Activated CD4-positive, alpha-beta T cell treated with anti-CD3 and anti-CD28 coated beads for 4 hours (primary cell): ENCODE results near the gene MAFF.
"Not testable (repeated sequence)": the region's sequence is repeated elsewhere in the genome, so short reads cannot be mapped to it uniquely, and the experiment has no call there.

ENCODE experiments used
- DNase-seq, 2 donors: peaks; one replicate each; pipeline ENCODE4 v3.0.0-alpha.2; 2020

The MAFF gene

DNA sequence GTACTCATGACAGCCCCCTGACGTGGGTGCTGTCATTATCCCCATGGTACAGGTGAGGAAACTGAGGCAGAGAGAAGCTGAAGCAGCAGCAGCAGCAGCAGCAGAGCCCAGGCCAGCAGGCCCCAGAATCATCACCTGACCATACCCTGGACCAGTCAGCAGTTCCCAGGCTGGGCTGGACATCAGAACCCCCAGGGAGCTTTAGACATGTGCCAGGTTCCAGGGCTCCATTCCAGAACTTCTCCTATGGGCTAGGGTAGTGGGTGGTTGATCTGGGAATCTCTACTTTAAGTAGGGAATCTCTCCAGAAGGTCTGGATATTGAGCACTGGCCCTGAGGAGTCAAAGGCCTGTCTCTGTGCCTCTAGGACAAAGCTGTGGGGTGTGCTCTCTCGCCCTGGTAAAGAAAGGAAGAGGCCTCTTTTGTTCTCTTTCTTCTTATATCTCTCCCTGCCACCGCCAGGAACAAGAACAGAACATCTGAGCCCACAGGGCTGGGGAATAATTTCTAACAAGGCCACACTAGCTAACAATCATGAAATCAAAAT is 26.6 kb downstream of the MAFF start:
- DNase-seq: no peak

DNA sequence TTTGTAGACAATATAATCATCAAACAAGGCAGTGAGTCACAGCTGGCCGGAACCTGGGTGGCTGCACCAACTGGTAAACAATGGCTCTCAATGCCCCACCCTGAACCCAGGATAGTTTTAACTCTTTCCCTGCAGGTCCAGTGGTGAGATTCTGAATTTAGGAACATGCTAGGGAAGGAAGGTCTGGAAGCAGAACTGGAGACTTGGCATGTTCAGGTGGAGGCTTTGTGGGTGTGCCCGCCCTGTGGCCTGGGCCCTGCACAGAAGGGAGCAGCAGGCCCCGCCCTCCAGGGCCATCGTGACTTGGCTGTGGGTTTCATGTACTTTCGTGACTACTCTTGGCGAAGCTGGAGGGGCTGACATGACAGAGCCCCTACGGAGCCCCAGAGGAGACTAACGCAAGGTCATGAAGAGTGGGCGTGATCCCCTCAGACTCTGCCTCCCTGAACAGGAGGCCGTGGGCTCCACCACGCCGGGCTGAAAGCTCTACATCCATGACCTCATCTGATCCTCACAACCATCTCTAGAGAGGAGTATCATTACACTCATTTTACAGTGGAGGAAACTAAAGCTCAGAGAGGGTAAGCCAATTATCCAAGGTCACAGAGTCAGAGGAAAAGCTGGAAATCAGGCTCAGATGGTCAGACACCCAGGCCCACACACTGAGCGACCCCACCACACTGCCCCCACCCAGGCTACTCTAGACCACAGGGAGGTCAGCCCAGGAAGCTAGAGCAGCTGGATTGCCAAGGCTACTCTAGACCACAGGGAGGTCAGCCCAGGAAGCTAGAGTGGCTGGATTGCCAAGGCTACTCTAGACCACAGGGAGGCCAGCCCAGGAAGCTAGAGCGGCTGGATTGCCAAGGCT is 27.3 kb downstream of the MAFF start:
- no peak for DNase-seq

DNA sequence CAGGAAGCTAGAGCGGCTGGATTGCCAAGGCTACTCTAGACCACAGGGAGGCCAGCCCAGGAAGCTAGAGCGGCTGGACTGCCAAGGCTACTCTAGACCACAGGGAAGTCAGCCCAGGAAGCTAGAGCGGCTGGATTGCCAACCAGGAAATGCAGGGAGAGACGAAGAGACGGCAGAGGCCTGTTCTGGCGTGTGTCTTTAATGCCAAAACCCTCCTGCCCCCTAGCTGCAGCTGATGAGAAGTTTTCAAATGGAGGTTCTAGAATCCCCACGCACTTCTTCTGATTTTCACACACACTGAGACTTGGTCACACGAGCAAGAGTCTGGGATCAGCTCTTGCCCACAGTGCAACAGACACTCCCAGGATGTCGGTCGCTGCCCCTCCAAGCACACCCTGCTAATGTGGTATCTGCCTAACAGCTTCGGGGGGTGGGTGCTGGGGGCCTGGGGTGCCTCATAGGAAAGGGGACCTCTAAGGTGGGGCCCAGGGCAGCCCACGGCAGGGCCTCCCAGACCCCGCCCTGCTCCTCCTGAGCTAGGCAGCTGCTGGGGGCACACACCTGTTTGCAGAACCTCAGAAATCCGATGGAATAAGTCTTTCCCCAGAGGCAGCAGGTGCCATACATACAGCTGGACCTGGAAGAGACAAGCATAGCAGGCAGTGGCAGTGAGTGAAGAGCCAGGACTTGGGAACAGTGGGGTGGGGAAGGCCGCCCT is 28.5 kb downstream of the MAFF start:
- peak; percentile 24 to 42 for DNase-seq

DNA sequence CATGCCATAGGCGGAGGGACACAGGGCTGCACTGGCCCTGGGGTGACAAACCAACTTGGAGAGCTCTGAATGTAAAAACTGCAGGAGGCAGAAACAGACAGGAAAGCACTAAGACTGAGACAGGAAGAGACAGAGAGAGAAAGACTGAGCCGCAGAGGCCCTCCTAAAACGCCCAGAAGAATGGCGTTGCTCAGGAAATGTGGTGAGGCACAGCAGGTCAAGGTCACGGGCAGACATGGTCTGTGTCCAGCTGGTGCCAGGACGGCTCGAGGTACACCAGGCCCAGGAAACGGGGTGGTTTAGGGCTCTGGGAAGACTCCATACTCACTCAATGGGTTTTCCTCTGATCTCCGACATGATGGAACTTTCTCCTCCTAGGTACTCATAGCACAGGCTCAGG is 29.1 kb downstream of the MAFF start:
- no peak for DNase-seq

DNA sequence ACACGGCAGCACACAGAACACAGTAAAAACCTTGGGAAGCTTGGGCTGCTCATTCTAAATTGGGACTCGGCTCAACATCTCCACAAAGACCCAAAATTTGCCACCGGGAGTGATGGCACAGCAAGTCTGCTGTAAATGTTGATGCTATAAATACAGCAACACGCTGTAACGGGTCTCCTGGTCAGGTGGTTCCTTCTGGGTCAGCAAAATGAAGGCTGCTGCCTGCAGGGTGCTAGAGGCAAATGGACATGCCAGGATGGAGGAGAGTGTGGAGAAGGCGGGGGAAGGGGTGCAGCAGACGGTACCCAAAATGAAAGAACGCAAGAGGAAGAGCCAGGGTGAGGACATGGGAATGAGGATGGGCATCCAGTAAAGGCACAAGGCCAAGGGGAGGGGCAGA is 30.4 kb downstream of the MAFF start:
- DNase-seq: no peak

DNA sequence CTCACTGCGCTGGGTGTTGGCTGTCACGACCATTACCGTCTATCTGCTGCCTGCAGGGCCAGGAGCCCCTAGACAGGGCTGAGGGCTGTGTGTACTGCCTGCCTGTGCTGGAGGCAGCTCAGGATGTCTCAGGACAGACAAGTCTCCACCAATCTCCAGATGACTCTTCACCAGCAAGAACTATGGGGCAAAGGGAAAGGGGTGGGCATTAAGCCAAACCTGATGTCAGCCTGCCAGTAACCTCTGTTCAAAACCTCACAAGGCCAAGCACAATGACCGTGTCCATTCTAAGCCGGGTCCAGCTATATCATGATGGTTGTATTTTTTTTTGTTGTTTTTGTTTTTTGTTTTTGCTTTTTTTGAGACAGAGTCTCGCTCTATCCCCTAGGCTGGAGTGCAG is 31.6 kb downstream of the MAFF start:
- DNase-seq: no peak

DNA sequence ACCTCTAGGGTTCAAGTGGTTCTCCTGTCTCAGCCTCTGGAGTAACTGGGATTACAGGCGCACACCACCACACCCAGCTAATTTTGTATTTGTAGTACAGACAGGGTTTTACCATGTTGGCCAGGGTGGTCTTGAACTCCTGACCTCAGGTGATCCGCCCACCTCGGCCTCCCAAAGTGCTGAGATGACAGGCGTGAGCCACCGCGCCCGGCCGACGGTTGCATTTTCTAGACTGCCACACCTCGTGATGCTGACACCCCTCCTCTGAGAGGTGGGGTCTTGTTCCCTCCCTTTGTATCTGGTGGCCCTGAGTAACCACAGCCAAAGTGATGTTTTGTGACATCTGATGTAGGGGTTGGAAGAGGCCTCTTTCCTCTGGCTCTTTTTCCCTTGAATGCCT is 32.1 kb downstream of the MAFF start:
- not testable (repeated sequence) for DNase-seq

DNA sequence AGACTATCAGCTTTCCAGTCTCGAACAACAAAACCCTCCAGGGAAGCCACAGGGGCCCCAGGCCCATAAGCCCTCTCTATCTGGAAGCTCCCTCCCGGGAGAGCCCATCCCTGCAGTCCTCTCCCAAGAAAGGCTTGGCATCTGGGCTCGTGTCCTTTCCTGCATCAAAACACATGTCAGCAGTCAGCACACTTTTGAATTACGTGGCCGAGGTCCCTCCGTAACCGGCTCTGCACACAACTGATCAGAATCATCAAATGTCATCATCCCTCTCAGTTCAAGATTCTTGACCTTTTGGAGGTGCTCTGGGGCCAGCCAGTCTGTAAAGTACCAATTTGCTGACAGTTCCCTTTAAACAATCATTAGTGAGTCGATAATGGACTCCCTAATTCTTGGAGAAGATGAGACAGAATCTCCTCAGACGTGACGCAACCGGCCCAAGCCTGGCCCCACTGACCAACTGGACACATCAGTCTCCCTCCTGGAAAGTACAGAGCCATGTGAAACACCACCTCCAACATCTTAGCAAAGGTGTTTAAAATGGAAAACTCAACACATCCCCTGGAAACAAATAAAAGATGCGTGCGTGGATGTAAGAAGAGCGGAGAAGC is 33.6 kb downstream of the MAFF start:
- no peak for DNase-seq

DNA sequence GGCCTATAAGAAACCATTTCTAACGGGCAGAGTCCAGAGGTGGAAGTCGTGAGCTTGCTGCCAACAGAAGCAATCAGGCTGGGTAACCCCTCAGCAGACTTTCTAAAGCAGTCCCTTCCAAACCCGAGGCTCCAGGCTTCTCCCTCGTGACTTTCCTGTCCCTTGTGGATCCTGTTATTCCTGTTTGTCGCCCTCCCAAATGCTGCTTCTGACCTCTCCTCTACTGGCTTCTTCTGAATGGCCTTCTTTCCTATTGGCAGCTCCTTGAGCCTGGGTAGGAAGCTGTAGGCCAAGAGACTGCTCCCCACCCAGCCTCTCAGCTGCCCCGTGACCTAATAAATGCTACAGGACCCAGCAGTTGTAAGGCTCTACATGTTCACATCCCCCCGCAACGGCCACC is 35.0 kb downstream of the MAFF start:
- no peak for DNase-seq

DNA sequence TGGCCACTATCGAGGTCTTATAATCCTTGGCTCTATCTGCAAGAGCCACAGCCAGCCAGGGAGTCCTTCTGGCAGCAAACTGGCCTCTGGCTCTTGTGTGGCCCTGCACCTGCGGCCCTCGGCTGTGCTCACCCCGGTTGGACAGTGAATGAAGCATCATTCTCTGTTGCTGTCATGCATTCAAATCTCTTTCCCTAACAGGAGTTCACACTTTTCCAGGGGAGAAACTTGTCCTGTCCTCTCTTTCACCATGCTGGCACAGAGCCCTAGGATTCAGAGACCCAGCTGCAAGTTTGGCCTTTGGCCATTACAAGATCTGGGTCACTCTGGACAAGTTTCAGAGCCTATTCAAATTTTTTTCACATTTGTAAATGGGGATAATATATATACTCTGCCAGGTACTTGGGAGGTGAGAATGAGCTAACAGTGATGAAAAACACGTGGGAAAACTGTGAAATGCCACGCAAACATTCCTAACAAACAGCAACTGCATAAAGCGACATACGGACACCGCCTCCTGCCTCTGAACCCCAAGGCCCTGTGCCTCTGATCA is 36.8 kb downstream of the MAFF start:
- no peak for DNase-seq

DNA sequence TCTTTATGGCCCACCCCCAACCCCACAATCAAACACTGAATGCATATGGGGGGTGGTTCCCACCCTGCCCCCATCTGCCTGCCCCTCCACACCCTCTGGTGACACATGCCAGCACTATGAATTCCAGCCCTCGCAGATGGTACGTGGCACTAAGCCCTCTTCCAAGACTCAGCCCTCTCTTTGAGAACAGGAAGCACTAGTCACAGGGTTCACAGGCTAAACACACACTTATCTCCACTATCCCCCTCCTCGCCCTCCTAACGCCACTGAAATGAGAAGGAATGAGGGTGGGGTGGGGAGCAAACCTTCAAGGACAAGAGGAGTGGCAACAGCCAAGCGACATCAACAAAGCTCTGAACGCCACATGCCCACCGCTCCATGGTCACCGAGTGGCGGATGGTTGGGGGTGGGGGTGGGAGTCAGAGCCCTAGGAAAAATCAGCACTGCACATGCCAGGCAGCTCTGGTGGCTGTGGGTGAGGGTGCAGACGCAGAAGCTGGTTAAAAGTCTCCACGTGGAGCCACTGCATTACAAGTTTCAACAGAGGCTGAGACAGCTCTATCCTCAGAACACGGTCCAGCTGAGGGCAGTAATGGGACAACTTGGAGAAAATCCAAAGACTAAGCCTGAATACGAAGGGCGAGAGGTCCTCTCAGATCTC is 37.4 kb downstream of the MAFF start:
- no peak for DNase-seq

DNA sequence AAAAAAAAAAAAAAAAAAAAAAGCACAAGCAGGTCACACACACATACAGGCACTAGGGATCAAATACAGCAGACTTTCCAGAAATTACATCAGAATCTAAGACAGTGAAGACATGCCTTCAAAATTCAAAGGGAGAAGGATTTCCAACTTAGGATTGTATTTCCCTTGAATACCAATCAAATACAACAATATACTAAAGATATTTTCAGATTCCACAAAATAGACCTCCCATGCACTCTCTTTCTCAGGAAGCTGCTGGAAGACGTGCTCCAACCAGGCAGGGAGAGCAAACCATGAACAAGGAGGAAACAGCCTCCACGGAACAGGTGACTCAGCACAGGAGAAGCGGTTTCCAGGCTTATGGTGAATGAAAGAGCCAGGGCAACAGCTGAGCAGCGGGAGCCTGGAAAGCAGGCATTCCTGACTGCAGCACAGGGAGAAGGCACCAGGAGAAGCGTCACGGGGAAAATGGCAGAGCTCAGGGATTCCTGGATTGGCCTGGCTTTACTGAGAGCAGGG is 39.0 kb downstream of the MAFF start:
- no peak for DNase-seq

DNA sequence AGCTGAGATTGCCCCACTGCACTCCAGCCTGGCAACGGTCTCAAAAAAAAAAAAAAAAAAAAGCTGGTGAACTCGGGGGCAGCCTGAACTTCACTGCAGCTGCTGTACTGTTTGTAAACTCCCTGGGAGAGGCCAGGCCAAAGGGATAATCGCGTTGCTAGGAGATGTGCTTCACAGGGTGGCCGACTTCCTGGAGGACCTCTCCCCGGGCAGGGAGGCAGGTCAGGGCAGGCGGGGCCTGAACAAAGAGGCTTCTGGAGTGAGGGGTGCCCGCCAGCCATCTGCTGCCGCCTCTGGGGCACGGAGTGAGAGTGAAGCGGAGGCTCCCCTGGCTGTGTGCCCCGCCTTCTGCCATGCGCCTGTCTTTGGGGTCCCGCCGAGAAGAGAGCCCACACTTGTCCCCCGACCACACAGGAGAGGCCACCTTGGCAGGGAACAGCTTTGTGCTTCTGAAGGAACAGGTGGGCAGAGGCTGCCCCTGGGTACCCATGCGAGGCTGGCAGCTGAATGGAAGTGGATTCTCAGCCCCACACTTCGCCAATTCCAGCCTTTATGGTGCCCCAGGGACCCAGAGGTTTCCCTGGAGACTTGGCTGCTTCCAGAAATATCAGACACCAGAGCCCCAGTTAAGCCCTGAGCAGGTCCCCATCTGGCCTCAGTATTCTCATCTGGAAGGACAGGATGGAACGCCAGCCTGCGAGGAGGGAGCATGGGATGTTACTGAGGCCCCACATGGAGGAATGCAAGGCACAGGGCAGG is 41.4 kb downstream of the MAFF start:
- DNase-seq: no peak

DNA sequence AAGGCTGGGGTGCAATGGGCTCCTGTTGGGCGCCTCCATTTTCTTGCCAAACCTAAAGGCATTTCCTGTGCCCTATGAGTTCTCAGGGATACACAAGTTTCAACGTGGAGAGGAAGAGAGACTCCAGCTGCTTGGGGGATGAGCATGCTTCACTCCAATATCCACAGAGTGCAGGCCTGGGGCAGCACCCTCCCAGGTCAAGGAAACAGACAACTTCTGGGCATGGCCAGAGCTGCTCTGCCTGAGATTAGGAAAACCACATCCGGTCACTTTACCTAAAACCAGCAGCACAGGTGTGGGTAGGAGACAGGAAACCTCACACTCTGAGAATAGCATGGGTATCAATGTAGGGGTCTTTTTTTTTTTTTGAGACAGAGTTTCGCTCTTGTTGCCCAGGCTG is 42.3 kb downstream of the MAFF start:
- no peak for DNase-seq

DNA sequence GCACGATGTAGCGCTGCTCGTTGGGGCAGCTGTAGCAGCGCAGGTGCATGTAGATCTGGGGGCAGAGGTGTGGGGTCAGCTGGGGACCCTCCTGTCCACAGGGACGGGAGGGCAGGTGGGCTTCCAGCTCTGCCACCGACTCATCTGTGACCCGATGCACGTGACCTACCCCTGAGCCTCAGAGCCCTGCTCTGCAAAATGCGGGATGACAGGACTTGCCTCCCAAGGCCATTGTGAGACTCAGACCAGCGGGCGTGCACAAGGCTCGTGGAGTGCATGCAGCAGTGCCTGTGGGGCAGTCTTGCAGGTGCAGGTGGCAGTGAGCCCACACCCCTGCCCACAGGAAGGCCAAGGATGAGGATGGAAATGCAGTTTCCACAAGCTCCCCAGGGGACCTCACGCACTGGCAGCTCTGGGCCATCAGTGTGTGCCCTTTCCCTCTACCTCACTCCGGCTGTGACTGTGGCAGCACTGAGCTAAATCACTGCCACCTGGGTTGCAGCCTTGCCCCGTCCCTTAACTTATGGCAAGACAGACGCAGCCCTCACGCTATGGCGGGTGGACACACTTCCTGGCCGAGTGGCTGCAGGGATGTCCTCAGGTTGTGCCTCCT is 44.4 kb downstream of the MAFF start:
- no peak for DNase-seq

DNA sequence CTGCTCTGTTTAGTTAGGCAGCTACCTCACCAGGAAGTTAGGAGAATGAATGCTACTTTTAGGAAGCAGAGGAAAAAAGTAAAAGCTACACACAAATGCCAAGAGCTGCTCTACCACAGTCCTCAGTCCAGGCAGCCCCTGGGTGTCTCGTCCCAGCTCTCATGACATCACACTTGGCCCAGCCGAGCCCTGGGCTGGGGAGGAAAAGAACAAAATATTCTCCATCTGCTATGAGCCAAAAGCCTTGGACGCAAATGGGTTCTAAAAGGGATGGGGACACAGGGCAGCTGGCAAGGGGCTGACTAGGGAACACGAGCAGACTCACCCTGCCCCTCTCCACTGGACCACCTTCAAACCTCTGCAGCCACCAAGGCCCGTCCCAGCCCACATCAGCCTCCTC is 44.9 kb downstream of the MAFF start:
- no peak for DNase-seq

DNA sequence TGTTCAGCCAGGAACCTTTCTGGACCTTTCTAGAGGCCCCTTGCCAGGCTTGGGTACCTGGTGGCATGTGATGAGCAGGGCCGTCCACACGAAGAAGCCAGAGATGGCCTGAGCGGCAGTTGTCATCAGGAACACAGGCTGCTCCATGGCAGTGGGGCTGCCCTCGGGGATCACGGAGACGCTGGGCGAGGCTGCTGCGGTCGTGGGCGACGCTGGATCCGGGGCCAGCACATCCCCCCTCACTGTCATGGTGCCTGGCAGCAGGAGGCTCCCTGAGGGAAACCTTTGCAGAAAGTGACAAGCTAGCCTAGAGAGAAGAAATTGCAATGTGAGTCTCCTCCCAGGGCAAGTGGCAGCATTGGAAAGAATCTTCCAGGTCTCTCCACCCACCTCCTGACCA is 45.9 kb downstream of the MAFF start:
- no peak for DNase-seq

DNA sequence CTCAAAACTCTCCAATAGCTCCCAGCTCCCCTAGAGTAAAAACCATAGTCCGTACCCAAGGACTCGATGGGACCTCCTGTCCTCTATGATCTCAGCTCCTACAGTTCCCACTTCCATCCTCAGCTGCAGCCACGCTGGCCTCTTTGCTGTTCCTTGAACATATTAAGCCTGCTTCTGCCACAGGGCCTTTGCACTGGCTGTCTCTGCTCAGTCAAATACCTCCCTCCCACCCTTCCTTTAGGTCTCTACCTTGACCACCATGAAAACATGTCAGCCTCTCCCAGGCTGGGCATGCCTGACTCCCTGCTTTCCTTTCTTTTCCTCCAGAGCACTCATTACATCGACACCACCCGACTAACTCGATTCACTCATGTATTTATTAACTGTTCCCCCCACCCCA is 46.5 kb downstream of the MAFF start:
- DNase-seq: no peak

DNA sequence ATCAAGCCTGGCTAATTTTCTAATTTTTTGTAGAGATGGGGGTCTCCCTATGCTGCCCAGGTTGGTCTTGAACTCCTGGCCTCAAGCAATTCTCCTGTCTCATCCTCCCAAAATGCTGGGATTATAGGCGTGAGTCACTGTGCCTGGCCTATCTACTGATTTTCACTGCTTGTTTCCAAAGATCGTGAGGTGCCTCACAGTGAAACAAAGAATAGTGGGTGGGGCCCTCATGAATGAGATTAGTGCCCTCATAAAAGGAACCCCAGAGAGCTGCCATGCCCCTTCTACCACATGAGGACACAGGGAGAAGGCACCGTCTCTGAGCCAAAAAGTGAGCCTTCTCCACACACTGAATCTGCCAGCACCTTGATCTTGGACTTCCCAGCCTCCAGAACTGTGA is 47.5 kb downstream of the MAFF start:
- DNase-seq: no peak

DNA sequence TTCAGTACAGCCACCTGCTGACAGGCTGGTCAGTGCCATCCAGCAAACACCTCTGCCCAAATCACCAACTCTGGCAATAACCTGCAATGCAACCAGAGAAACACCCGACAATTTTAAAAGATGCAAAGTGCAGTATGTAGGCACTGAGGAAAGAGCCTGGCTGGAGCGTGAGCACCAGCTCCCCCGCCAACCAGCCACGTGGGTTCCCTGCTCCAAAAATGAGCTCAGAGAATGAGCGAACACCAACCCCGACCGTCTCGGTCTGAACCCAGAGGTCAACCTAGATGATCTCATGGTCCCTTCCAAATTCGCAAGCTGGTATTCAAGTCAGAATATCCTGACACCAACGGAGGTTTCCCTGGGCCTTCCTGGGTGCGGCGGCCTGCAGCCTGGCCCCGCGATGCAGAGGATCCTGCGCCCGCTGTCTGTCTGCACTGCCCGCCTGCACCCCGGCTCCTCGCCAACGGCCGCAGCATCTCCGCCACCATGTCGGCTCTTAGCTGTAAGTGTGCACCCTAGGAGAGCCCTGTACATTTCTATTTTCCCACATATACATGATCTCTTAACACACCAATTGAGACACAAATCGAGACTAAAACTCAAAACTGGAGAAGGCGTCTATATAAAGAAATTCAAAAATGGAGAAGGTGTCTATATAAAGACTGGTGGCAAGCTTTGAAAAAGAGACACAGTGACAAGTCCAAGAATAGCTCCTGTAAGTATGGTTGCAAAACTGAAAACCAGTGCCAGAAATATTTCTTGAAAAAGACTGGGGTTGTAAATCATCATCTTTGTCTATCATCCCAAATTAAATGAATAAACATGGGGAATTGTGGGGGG is 48.2 kb downstream of the MAFF start:
- no peak for DNase-seq
